Activated T-cell treated with anti-CD3 and anti-CD28 coated beads, Interleukin-2, amount 50 U/mL, for 24 hours (primary cell): ENCODE results near the gene VIT.

Source experiments
- DNase-seq: peaks from one replicate; pipeline ENCODE4 v3.0.0-alpha.2; 2020
- H3K27ac Mint-ChIP-seq: 2 replicates; pipeline ENCODE4 v1.8.0; 2020; ENCODE audit warnings: mild to moderate bottlenecking, mixed read lengths
- H3K27me3 Mint-ChIP-seq: 2 replicates; pipeline ENCODE4 v1.8.0; 2020; ENCODE audit warnings: mixed read lengths
- H3K36me3 Mint-ChIP-seq: 2 replicates; pipeline ENCODE4 v1.8.0; 2020; ENCODE audit warnings: low read depth, mixed read lengths
- H3K4me1 Mint-ChIP-seq: 2 replicates; pipeline ENCODE4 v1.8.0; 2020; ENCODE audit warnings: low read depth, mixed read lengths
- H3K4me3 Mint-ChIP-seq: 2 replicates; pipeline ENCODE4 v1.8.0; 2020; ENCODE audit warnings: mild to moderate bottlenecking, moderate library complexity, mixed read lengths
- H3K9me3 Mint-ChIP-seq: 2 replicates; pipeline ENCODE4 v1.8.0; 2020; ENCODE audit warnings: mixed read lengths

VIT gene

GRCh38 chr2:36779462-36779861 is 83.0 kb downstream of the VIT start:
- H3K4me1 Mint-ChIP-seq: no peaks in the 10 kb centered on the region
- H3K27me3 Mint-ChIP-seq: peaks cover 17% of the 10 kb centered on the region
- no peaks in the 10 kb centered on the region for H3K36me3 Mint-ChIP-seq
- H3K9me3 Mint-ChIP-seq: no peaks in the 10 kb centered on the region
- no peak for DNase-seq
- H3K4me3 Mint-ChIP-seq: no peak overlapping the region
- no peak overlapping the region for H3K27ac Mint-ChIP-seq

GRCh38 chr2:36780231-36780839 is 83.8 kb downstream of the VIT start:
- H3K36me3 Mint-ChIP-seq: no peaks in the 10 kb centered on the region
- no peak for DNase-seq
- no peak overlapping the region for H3K4me3 Mint-ChIP-seq
- H3K27ac Mint-ChIP-seq: no peak overlapping the region
- H3K9me3 Mint-ChIP-seq: no peaks in the 10 kb centered on the region
- peaks cover 2% of the 10 kb centered on the region for H3K4me1 Mint-ChIP-seq
- peaks cover 21% of the 10 kb centered on the region for H3K27me3 Mint-ChIP-seq

- no peak for DNase-seq
- H3K9me3 Mint-ChIP-seq: no peaks in the 10 kb centered on the region
- no peaks in the 10 kb centered on the region for H3K36me3 Mint-ChIP-seq
- no peak overlapping the region for H3K4me3 Mint-ChIP-seq
- peaks cover 2% of the 10 kb centered on the region for H3K4me1 Mint-ChIP-seq
- H3K27me3 Mint-ChIP-seq: peaks cover 23% of the 10 kb centered on the region
- H3K27ac Mint-ChIP-seq: no peak overlapping the region
Measured at GRCh38 chr2:36781907-36782720, 85.6 kb downstream of the VIT start.

- Mint-ChIP-seq H3K36me3 (no peaks in the 10 kb centered on the region), H3K4me1 (peaks cover 2% of the 10 kb centered on the region), H3K4me3 (no peak overlapping the region), H3K27ac (no peak overlapping the region), H3K27me3 (peaks cover 24% of the 10 kb centered on the region), H3K9me3 (no peaks in the 10 kb centered on the region)
- no peak for DNase-seq
Measured at GRCh38 chr2:36783246-36783645, 86.7 kb downstream of the VIT start.

GRCh38 chr2:36785179-36785795 is 88.8 kb downstream of the VIT start:
- H3K4me1 Mint-ChIP-seq: peaks cover 2% of the 10 kb centered on the region
- H3K4me3 Mint-ChIP-seq: no peak overlapping the region
- peaks cover 24% of the 10 kb centered on the region for H3K27me3 Mint-ChIP-seq
- H3K36me3 Mint-ChIP-seq: no peaks in the 10 kb centered on the region
- DNase-seq: peak; percentile 82
- no peaks in the 10 kb centered on the region for H3K9me3 Mint-ChIP-seq
- H3K27ac Mint-ChIP-seq: no peak overlapping the region

- Mint-ChIP-seq H3K27me3 (peaks cover 6% of the 10 kb centered on the region), H3K4me3 (no peak overlapping the region), H3K4me1 (peaks cover 2% of the 10 kb centered on the region), H3K36me3 (no peaks in the 10 kb centered on the region), H3K9me3 (no peaks in the 10 kb centered on the region), H3K27ac (no peak overlapping the region)
- no peak for DNase-seq
Measured at GRCh38 chr2:36789181-36789804, 92.8 kb downstream of the VIT start.

GRCh38 chr2:36792951-36793350 is 96.4 kb downstream of the VIT start:
- Mint-ChIP-seq H3K27ac (no peak overlapping the region), H3K4me3 (no peak overlapping the region), H3K4me1 (peaks cover 3% of the 10 kb centered on the region), H3K27me3 (peaks cover 18% of the 10 kb centered on the region), H3K9me3 (no peaks in the 10 kb centered on the region), H3K36me3 (no peaks in the 10 kb centered on the region)
- DNase-seq: no peak

GRCh38 chr2:36797324-36798070 is 101.0 kb downstream of the VIT start:
- no peaks in the 10 kb centered on the region for H3K36me3 Mint-ChIP-seq
- peaks cover 18% of the 10 kb centered on the region for H3K4me1 Mint-ChIP-seq
- H3K9me3 Mint-ChIP-seq: no peaks in the 10 kb centered on the region
- no peak overlapping the region for H3K4me3 Mint-ChIP-seq
- DNase-seq: no peak
- H3K27me3 Mint-ChIP-seq: peaks cover 35% of the 10 kb centered on the region
- no peak overlapping the region for H3K27ac Mint-ChIP-seq

GRCh38 chr2:36798724-36799123 is 102.2 kb downstream of the VIT start:
- DNase-seq: no peak
- no peak overlapping the region for H3K4me3 Mint-ChIP-seq
- peaks cover 18% of the 10 kb centered on the region for H3K4me1 Mint-ChIP-seq
- peaks cover 35% of the 10 kb centered on the region for H3K27me3 Mint-ChIP-seq
- no peaks in the 10 kb centered on the region for H3K36me3 Mint-ChIP-seq
- no peak overlapping the region for H3K27ac Mint-ChIP-seq
- H3K9me3 Mint-ChIP-seq: no peaks in the 10 kb centered on the region

- Mint-ChIP-seq H3K9me3 (no peaks in the 10 kb centered on the region), H3K4me1 (peaks cover 18% of the 10 kb centered on the region), H3K27me3 (peaks cover 35% of the 10 kb centered on the region), H3K27ac (peak overlapping the region; percentile 88), H3K36me3 (no peaks in the 10 kb centered on the region), H3K4me3 (peak overlapping the region; percentile 19)
- DNase-seq: peak; percentile 69
Measured at GRCh38 chr2:36800381-36800780, 103.9 kb downstream of the VIT start.

- Mint-ChIP-seq H3K27ac (peak overlapping the region; percentile 88), H3K4me3 (peak overlapping the region; percentile 19), H3K36me3 (no peaks in the 10 kb centered on the region), H3K9me3 (no peaks in the 10 kb centered on the region), H3K27me3 (peaks cover 31% of the 10 kb centered on the region), H3K4me1 (peaks cover 21% of the 10 kb centered on the region)
- DNase-seq: no peak
Measured at GRCh38 chr2:36801088-36801487, 104.6 kb downstream of the VIT start.

GRCh38 chr2:36802952-36803351 is 106.4 kb downstream of the VIT start:
- Mint-ChIP-seq H3K27ac (no peak overlapping the region), H3K4me3 (no peak overlapping the region), H3K9me3 (no peaks in the 10 kb centered on the region), H3K36me3 (no peaks in the 10 kb centered on the region), H3K4me1 (peaks cover 19% of the 10 kb centered on the region), H3K27me3 (peaks cover 17% of the 10 kb centered on the region)
- DNase-seq: no peak

GRCh38 chr2:36805635-36806224 is 109.2 kb downstream of the VIT start:
- H3K27me3 Mint-ChIP-seq: peaks cover 3% of the 10 kb centered on the region
- H3K9me3 Mint-ChIP-seq: no peaks in the 10 kb centered on the region
- no peak overlapping the region for H3K4me3 Mint-ChIP-seq
- no peak for DNase-seq
- peaks cover 9% of the 10 kb centered on the region for H3K4me1 Mint-ChIP-seq
- H3K36me3 Mint-ChIP-seq: no peaks in the 10 kb centered on the region
- no peak overlapping the region for H3K27ac Mint-ChIP-seq
